Activated naive CD4-positive, alpha-beta T cell (primary cell): Measurements from ENCODE around the gene KIF26A.

Source experiments
- DNase-seq, 4 experiments: peaks; one replicate each; lab custom pipeline; 2025; lab: John Stamatoyannopoulos, UW

Gene KIF26A

GRCh38 chr14:104113631-104114420, 24.6 kb upstream of the KIF26A start:
- no peak for DNase-seq

DNA sequence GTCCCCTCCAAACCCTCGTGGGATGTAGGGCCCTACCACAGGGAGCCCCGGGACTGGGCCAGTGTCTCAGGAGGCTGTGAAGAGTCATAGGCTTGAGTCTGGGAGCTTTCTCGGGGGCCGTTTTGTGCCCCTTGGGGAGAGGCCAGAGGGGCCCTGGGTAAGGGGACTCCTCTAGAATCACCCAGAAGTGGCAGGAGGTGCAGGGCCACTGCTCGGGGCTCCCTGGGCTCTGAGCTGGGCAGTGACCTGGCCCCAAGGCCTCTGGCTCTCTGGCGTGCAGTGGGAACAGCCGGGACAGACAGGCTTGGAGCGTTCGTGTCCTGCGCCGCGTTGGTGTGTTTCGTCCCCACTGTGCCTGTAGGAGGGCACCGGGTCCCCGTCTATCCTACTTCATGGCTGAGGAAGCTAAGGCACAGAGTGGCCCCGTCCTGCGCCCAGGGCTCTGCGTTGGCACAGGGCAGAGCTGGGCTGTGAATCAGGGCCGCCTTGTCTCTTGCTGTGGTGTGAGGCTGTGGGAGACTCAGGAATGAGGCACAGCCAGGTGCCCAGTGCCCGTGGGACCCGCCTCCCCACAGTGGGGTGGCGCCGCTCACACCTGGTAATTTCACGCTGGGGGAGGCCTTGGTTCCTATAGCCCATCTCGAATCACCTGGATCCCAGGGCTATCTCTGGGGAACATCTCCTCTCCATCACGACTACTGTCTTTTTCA, 23.8 kb upstream of the KIF26A start:
- no peak for DNase-seq

DNA sequence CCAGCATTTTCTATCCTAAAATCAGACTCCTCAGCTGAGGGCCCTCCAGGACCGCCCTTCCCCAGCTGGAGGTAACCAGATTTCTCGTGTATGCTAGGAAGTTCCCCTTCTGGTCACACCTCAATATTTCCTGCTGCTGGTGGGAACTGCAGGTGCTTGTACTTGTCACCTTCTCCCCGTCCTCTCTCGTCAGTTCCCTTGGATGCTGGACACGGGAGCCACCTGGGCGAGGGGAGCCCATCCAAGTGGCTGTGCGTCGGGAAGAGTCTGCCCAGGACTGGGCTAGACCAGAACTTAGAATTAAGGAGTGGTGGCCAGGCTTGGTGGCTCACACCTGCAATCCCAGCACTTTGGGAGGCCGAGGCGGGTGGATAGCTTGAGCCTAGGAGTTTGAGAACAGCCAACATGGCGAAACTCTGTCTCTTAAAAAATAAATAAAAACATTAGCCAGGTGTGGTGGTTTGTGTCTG, 23.2 kb upstream of the KIF26A start:
- DNase-seq: no peak

- no peak for DNase-seq
Observed at GRCh38 chr14:104115691-104116287, 22.6 kb upstream of the KIF26A start.

DNA sequence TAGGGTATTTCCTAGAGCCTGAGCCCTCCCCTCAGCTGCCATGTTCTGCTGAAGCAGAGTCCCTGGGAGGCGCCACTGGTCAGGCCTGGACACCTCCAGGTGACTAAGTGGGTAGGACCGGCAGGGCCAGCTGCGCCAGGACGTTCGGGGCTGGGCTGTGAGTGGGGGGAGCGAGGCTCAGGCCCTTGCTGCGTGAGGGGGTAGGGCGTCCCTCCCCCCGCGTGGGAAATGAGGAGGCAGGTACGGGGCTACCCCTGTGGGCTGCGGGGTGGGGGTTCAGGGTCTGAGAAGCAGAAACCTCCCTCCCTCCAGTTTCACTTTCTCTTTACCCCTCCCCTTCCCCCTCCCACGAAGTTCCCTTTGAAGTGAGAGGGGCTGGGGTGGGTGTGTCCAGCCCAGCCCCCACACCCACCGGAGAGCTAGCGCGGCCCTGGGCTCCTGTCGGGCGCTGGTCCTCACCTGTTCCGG, 22.1 kb upstream of the KIF26A start:
- DNase-seq: no peak

GRCh38 chr14:104116756-104117340, 21.5 kb upstream of the KIF26A start:
- no peak for DNase-seq

- no peak for DNase-seq
Observed at GRCh38 chr14:104117341-104118005, 20.9 kb upstream of the KIF26A start.

- DNase-seq: no peak
Observed at GRCh38 chr14:104118006-104118844, 20.2 kb upstream of the KIF26A start.

DNA sequence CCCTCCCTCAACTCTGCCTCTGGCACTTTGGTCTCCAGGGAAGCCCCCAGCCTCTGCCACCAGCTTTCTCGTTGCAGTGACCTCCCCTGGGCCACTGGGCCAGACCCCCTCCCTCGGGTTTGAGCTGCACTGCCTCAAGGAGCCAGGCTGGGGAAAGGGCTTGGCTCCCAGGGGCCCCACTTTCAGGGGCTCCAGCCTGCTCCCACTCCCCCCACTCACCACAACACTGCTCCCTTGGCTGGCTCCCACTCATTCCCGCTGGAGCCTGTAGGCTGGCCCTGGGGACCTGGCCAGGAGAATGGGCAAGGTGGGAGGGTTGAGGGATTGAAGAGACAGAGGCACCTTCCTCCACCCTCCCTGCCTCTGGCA, 19.3 kb upstream of the KIF26A start:
- no peak for DNase-seq

- no peak for DNase-seq
Observed at GRCh38 chr14:104119488-104120251, 18.7 kb upstream of the KIF26A start.

GRCh38 chr14:104120281-104120741, 18.1 kb upstream of the KIF26A start:
- DNase-seq: no peak

DNA sequence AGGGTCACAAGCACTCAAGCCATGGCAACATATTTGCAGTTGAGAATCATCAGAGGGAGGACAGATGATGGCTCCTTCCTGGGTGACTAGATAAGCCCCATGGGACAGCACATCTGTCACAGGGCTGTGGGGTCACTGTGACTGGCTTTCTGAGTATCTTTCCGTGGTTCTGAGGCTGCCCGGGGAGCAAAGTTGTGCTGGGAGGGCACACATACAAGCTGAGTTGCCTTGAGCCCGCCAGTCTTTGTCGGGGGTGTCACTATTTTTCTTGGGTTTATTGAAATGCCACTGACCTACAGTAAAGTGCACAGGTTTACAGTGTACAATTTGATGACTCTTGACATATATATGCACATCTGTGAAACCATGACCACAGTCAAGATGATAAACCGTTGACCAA, 17.2 kb upstream of the KIF26A start:
- DNase-seq: no peak

- no peak for DNase-seq
Observed at GRCh38 chr14:104123879-104124278, 14.5 kb upstream of the KIF26A start.

GRCh38 chr14:104125011-104125410, 13.4 kb upstream of the KIF26A start:
- no peak for DNase-seq

GRCh38 chr14:104126753-104127152, 11.6 kb upstream of the KIF26A start:
- no peak for DNase-seq

- no peak for DNase-seq
Observed at GRCh38 chr14:104128981-104129380, 9.4 kb upstream of the KIF26A start.

GRCh38 chr14:104129556-104129955, 8.8 kb upstream of the KIF26A start:
- no peak for DNase-seq

- no peak for DNase-seq
Observed at GRCh38 chr14:104130974-104131651, 7.3 kb upstream of the KIF26A start.

DNA sequence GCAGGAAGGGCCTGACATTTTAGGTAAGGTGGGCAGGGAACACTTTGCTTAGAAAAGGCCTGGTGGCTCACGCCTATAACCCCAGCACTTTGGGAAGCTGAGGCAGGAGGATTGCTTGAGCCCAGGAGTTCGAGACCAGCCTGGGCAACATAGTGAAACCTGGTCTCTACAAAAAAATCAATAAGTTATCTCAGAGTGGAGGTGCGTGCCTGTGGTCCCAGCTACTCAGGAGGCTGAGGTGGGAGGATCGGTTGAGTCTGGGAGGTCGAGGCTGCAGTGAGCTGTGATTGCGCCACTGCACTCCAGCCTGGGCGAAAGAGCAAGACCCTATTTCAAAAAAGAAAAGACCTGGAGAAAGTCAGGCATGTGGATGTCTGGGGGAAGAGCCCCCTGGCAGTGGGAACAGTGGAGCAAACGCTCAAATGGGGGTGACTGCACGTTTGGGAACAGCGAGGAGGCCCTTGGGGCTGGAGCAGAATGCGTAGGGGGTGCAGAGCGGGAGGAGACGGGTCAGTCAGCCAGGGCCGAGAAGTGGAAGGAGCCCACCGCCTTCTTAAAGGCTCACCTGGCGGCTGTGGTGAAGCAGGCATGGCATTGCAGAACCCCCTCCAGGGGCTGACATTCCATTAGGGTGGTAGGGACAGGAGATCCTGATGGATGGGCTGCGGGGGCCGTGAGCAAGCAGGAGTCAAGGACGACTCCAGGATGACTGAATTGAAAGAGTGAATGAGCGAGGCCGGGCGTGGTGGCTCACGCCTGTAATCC, 6.2 kb upstream of the KIF26A start:
- no peak for DNase-seq
